WTC11 (cell line): ENCODE measurements around the gene TAX1BP3. TPM values are rescaled to one million over a fixed set of nuclear protein-coding genes. Genes with fewer than 3 reads are reported as not detected.
A peak's percentile ranks its signal among the peaks of the same experiment; 100 is the strongest.

Experiments
- ATAC-seq: fragments of 200-7000 bp; cut with Tn5 transposase; 2 replicates; pipeline ENCODE4 v1.10.0; 2021; ENCODE audit warnings: mild to moderate bottlenecking, moderate library complexity
- CTCF ChIA-PET: fragments of 300-600 bp; sonication (Branson Sonifier 250); formaldehyde crosslinking; loops from one replicate; lab custom pipeline; 2021; ENCODE audit warnings: antibody characterized with exemption; lab: Charles Lee
- POLR2A ChIA-PET: fragments of 350-600 bp; sonication (Branson Sonifier 250); formaldehyde crosslinking; loops from one replicate; lab custom pipeline; 2021; ENCODE audit warnings: antibody characterized with exemption; lab: Charles Lee
- DNase-seq: peaks from one replicate; pipeline ENCODE4 v3.0.0; 2021; ENCODE audit warnings: low spot score
- H3K27ac Mint-ChIP-seq: 2 replicates; pipeline ENCODE4 v1.8.0; 2021; ENCODE audit warnings: mixed read lengths
- H3K27me3 Mint-ChIP-seq: 2 replicates; pipeline ENCODE4 v1.8.0; 2021; ENCODE audit warnings: low read depth, mild to moderate bottlenecking, moderate library complexity, mixed read lengths
- H3K36me3 Mint-ChIP-seq: 2 replicates; pipeline ENCODE4 v1.8.0; 2021; ENCODE audit warnings: mixed read lengths
- H3K4me1 Mint-ChIP-seq: 2 replicates; pipeline ENCODE4 v1.8.0; 2022; ENCODE audit warnings: mixed read lengths
- H3K4me3 Mint-ChIP-seq: 2 replicates; pipeline ENCODE4 v1.8.0; 2021; ENCODE audit warnings: mild to moderate bottlenecking, moderate library complexity, mixed read lengths
- H3K9me3 Mint-ChIP-seq: 2 replicates; pipeline ENCODE4 v1.8.0; 2021; ENCODE audit warnings: mixed read lengths
- ARID4B ChIP-seq: sonication (generic); formaldehyde crosslinking; IDR thresholded peaks from 2 replicates; pipeline ENCODE4 v1.8.0; 2023; ENCODE audit warnings: missing genetic modification reagents, mild to moderate bottlenecking, borderline replicate concordance
- JUN ChIP-seq: sonication (generic); formaldehyde crosslinking; IDR thresholded peaks from 2 replicates; pipeline ENCODE4 v1.8.0; 2023; ENCODE audit warnings: mild to moderate bottlenecking, missing genetic modification reagents
- MLX ChIP-seq: sonication (generic); formaldehyde crosslinking; IDR thresholded peaks from 2 replicates; pipeline ENCODE4 v1.8.1; 2023; ENCODE audit warnings: mild to moderate bottlenecking, missing genetic modification reagents, moderate library complexity
- OVOL2 ChIP-seq: fragments of 250-450 bp; sonication (Bioruptor Pico); IDR thresholded peaks from 2 replicates; pipeline ENCODE4 v1.9.0; 2021; ENCODE audit warnings: mild to moderate bottlenecking, borderline replicate concordance
- TCF7 ChIP-seq: sonication (generic); formaldehyde crosslinking; IDR thresholded peaks from 2 replicates; pipeline ENCODE4 v1.8.0; 2022; ENCODE audit warnings: mild to moderate bottlenecking, low read depth, missing genetic modification reagents, moderate library complexity
- ZNF281 ChIP-seq: sonication (generic); formaldehyde crosslinking; IDR thresholded peaks from 2 replicates; pipeline ENCODE4 v1.8.0; 2023; ENCODE audit warnings: mild to moderate bottlenecking, missing genetic modification reagents
- ZNF425 ChIP-seq: fragments of 250-450 bp; sonication (Bioruptor Pico); conservative IDR thresholded peaks from 2 replicates; pipeline ENCODE4 v1.9.0; 2021; ENCODE audit warnings: mild to moderate bottlenecking
- ZNF671 ChIP-seq: fragments of 250-450 bp; sonication (Bioruptor Pico); IDR thresholded peaks from 2 replicates; pipeline ENCODE4 v1.8.0; 2021; ENCODE audit warnings: mild to moderate bottlenecking
- total RNA-seq: library from RNA; stranded (reverse); gene quantifications from 3 replicates; pipeline ENCODE4 v1.2.3, GENCODE V29; 2021
- TF ChIP-seq, protein P1 (sequence below): fragments of 200-600 bp; IDR thresholded peaks from 2 replicates; pipeline ENCODE4 v1.8.0; 2022; ENCODE audit warnings: antibody characterized with exemption
- TF ChIP-seq, protein P2 (sequence below): sonication (generic); formaldehyde crosslinking; IDR thresholded peaks from 2 replicates; pipeline ENCODE4 v1.8.1; 2022; ENCODE audit warnings: low read depth, mild to moderate bottlenecking, moderate library complexity, missing genetic modification reagents, borderline replicate concordance

TAX1BP3 gene
- total RNA-seq, 1 experiment from 2014 or later = 76.2 TPM

DNA sequence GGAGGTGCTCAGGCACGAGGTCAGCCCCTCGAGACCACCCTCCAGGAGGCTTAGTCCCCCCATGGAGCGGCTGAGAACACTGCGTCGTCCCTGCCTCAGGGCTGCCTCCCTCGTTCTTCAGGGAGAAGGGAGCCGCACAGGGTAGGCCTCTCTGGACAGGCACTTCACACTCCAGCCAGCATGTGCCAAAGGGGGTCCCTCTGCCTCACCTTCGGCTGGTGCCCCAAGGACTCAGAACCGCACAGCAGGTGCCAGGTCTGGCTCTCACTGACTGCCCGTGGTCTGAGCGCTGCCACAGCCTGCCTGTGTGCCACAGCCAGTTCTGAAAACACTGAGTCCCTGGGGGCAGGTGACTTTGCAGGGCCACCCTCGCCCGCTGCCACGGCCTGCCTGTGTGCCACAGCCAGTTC lies 20.5 kb upstream of the TAX1BP3 start:
- POLR2A ChIA-PET = no interaction called here
- Mint-ChIP-seq H3K36me3 (no peaks in the 10 kb centered on the region), H3K4me1 (peaks cover 9% of the 10 kb centered on the region), H3K27me3 (no peaks in the 10 kb centered on the region), H3K4me3 (no peak overlapping the region), H3K27ac (no peak overlapping the region), H3K9me3 (no peaks in the 10 kb centered on the region)
- ATAC-seq (no peak), DNase-seq (no peak)
- CTCF ChIA-PET = no interaction called here
- no peak for TF ChIP-seq OVOL2 (CRISPR knock-in tag)
- no peak for TF ChIP-seq TCF7
- no peak for TF ChIP-seq MLX
- TF ChIP-seq ZNF281 (CRISPR knock-in tag) = no peak
- TF ChIP-seq JUN (CRISPR knock-in tag) = no peak
- TF ChIP-seq, protein P1, sequence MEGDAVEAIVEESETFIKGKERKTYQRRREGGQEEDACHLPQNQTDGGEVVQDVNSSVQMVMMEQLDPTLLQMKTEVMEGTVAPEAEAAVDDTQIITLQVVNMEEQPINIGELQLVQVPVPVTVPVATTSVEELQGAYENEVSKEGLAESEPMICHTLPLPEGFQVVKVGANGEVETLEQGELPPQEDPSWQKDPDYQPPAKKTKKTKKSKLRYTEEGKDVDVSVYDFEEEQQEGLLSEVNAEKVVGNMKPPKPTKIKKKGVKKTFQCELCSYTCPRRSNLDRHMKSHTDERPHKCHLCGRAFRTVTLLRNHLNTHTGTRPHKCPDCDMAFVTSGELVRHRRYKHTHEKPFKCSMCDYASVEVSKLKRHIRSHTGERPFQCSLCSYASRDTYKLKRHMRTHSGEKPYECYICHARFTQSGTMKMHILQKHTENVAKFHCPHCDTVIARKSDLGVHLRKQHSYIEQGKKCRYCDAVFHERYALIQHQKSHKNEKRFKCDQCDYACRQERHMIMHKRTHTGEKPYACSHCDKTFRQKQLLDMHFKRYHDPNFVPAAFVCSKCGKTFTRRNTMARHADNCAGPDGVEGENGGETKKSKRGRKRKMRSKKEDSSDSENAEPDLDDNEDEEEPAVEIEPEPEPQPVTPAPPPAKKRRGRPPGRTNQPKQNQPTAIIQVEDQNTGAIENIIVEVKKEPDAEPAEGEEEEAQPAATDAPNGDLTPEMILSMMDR = no peak
- no peak for TF ChIP-seq ZNF425 (CRISPR knock-in tag)
- TF ChIP-seq, protein P2, sequence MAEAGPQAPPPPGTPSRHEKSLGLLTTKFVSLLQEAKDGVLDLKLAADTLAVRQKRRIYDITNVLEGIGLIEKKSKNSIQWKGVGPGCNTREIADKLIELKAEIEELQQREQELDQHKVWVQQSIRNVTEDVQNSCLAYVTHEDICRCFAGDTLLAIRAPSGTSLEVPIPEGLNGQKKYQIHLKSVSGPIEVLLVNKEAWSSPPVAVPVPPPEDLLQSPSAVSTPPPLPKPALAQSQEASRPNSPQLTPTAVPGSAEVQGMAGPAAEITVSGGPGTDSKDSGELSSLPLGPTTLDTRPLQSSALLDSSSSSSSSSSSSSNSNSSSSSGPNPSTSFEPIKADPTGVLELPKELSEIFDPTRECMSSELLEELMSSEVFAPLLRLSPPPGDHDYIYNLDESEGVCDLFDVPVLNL (CRISPR knock-in tag) = no peak
- TF ChIP-seq ARID4B (CRISPR knock-in tag) = no peak
- TF ChIP-seq, all 79 proteins: peak for 0

- Mint-ChIP-seq H3K9me3 (no peaks in the 10 kb centered on the region), H3K27me3 (no peaks in the 10 kb centered on the region), H3K36me3 (no peaks in the 10 kb centered on the region), H3K27ac (peak overlapping the region; percentile 57; the same call in 1 of the 2 replicates)
- no peak for TF ChIP-seq ZNF671 (CRISPR knock-in tag)
- TF ChIP-seq, all 79 proteins: peak for 0
- ChIA-PET POLR2A (no interaction called here), CTCF (no interaction called here)
- no peak for DNase-seq
- peak; percentile 19; the same call in 1 of the 2 replicates for ATAC-seq
- H3K4me3 Mint-ChIP-seq = no peak overlapping the region
- H3K4me1 Mint-ChIP-seq = peaks cover 7% of the 10 kb centered on the region
These were observed 19.7 kb upstream of the TAX1BP3 start for GRCh38 chr17:3688027-3688553.
